Hippocampal formation (tissue), 2 donors: ENCODE measurements around the gene ACSF2.
"Not testable (repeated sequence)": the region's sequence is repeated elsewhere in the genome, so short reads cannot be mapped to it uniquely, and the experiment has no call there.

Source experiments
- DNase-seq, 2 donors: peaks; one replicate each; lab custom pipeline; 2025; lab: John Stamatoyannopoulos, UW

ACSF2 gene

GRCh38 chr17:50412188-50412732, 13.8 kb upstream of the ACSF2 start:
- DNase-seq: no peak

GRCh38 chr17:50414808-50415207, 11.2 kb upstream of the ACSF2 start:
- no peak for DNase-seq

GRCh38 chr17:50419577-50419976, 6.4 kb upstream of the ACSF2 start:
- DNase-seq: not testable (repeated sequence)

- DNase-seq: no peak
Measured at GRCh38 chr17:50420419-50421112, 5.5 kb upstream of the ACSF2 start.

GRCh38 chr17:50421308-50422051, 4.5 kb upstream of the ACSF2 start:
- DNase-seq: no peak

- DNase-seq: no peak
Measured at GRCh38 chr17:50422738-50423137, 3.3 kb upstream of the ACSF2 start.

GRCh38 chr17:50423553-50424159, 2.4 kb upstream of the ACSF2 start:
- no peak for DNase-seq

GRCh38 chr17:50424246-50424995, 1.6 kb upstream of the ACSF2 start:
- no peak for DNase-seq

- DNase-seq: no peak
Measured at GRCh38 chr17:50424996-50425681, 879 bp upstream of the ACSF2 start.

GRCh38 chr17:50426472-50426782, 409 bp downstream of the ACSF2 start:
- DNase-seq: no peak

- DNase-seq: no peak
Measured at GRCh38 chr17:50426814-50427787, 1.1 kb downstream of the ACSF2 start.

GRCh38 chr17:50428126-50428525, 2.1 kb downstream of the ACSF2 start:
- DNase-seq: not testable (repeated sequence)

- DNase-seq: no peak
Measured at GRCh38 chr17:50428831-50429424, 2.9 kb downstream of the ACSF2 start.

GRCh38 chr17:50429793-50430192, 3.8 kb downstream of the ACSF2 start:
- DNase-seq: no peak

GRCh38 chr17:50430821-50431618, 5.0 kb downstream of the ACSF2 start:
- no peak for DNase-seq

- no peak for DNase-seq
Measured at GRCh38 chr17:50432125-50432762, 6.2 kb downstream of the ACSF2 start.

- DNase-seq: no peak
Measured at GRCh38 chr17:50437409-50437808, 11.4 kb downstream of the ACSF2 start.

GRCh38 chr17:50439008-50439407, 13.0 kb downstream of the ACSF2 start:
- no peak for DNase-seq
